HG03139 (cell line): ENCODE measurements around the gene ARMC6.
"Not testable (repeated sequence)": the region's sequence is repeated elsewhere in the genome, so short reads cannot be mapped to it uniquely, and the experiment has no call there.

Experiments used
- ATAC-seq: cut with Tn5 transposase; IDR thresholded peaks from one replicate; pipeline ENCODE4 v1.9.1; 2021; ENCODE audit not compliant: unreplicated experiment

The ARMC6 gene

GRCh38 chr19:19106938-19107337, 73.5 kb downstream of the ARMC6 start:
- not testable (repeated sequence) for ATAC-seq

GRCh38 chr19:19107654-19108053, 74.3 kb downstream of the ARMC6 start:
- no peak for ATAC-seq
